ENCODE measurements around the gene VAPA. TPM values are rescaled to one million over a fixed set of nuclear protein-coding genes. Genes with fewer than 3 reads are reported as not detected.

The VAPA gene
- total and polyA plus RNA-seq, 9 of the 15 experiments (the other 6 are each of a cell fraction or from before 2014, with no cell fraction given), result 219 to 902 (median 526) TPM

- TF ChIP-seq ZNF609 (CRISPR knock-in tag; IDR thresholded peaks at IDR 0.05; ENCODE audit: borderline replicate concordance) (no peak), GATAD2B (IDR thresholded peaks at IDR 0.05; ENCODE audit: borderline replicate concordance) (no peak), PCBP2 (IDR thresholded peaks at IDR 0.05; ENCODE audit: low read depth, low read length, poor library complexity, severe bottlenecking) (no peak), ZNF23 (CRISPR knock-in tag; IDR thresholded peaks at IDR 0.05) (no peak), MAFG (tag; conservative IDR thresholded peaks at IDR 0.05) (no peak), GTF2E2 (tag; IDR thresholded peaks at IDR 0.05) (no peak), NR1H2 (CRISPR knock-in tag; IDR thresholded peaks at IDR 0.05) (no peak), ZNF551 (CRISPR knock-in tag; IDR thresholded peaks at IDR 0.05) (no peak)
Measured at GRCh38 chr18:9902832-9903231, 11.0 kb upstream of the VAPA start (continued).
